ENCODE measurements around the gene SH3RF3.

Gene SH3RF3

DNA sequence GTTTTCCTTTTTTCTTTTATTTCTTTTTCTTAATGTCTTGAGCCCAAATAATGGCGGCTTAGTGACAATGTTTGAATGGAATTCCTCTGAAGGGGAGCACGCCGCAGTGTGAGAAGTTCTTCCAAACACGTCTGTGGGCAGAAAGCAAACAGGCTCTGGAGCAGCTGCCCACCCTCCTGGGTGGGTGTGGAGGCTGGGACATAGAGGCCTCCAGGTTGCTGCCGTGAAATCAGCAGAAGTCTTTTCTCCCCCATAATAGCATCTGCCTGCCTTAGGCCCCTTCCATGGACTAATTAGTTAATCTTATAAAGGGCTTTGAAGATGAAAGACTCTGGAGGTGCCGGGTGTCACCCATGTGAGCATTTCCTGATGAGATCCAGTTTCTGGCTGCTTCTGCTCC lies 213.9 kb downstream of the SH3RF3 start:
- DNase-seq = no peak

- no peak for DNase-seq
Observed at GRCh38 chr2:109343460-109343859, 214.5 kb downstream of the SH3RF3 start.

DNA sequence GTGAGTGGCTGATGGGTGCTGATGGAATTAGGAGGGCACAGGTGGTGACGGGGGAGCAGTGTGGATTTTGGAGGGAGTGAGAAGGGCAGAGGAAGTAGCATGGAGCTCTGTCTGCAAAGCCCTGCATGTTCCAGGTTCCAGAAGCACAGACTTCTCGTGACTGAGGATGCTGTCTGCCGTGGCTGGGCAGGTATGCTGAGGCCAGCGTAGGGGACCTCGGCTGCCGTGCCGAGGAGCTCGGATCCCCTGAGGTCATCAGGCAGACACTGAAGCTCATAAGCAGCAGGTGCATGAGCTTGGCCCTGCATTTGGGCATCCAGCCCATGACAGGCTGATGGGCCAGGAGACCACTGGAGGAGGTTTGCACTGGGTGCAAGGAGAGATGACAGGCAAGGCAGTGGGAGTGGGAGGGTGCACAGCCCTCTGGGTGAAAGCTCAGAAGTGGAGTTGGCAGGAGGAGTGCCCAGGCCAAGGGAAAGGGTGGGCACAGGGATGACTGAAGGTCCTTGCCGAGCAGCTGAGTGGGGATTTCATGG lies 215.3 kb downstream of the SH3RF3 start:
- no peak for DNase-seq

DNA sequence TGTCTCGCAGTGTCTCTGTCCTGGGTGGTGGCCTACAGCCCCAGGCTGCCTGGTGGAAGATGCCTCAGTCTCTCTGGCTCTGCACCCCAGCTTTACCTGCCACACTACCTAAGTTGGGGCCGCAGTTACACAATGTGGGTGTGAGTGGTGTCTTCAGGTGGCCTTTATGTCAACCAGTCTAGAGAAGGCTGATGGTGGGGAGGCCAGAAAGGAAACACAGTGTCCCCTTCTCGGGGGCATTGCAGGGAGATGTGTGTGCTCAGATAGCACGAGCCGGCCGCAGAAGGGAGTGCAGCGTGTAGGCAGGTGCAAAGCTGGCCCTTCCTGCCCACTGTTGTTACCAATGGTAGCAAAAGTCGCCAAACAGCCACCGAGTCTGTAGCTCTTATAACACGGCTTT lies 216.1 kb downstream of the SH3RF3 start:
- DNase-seq = no peak

DNA sequence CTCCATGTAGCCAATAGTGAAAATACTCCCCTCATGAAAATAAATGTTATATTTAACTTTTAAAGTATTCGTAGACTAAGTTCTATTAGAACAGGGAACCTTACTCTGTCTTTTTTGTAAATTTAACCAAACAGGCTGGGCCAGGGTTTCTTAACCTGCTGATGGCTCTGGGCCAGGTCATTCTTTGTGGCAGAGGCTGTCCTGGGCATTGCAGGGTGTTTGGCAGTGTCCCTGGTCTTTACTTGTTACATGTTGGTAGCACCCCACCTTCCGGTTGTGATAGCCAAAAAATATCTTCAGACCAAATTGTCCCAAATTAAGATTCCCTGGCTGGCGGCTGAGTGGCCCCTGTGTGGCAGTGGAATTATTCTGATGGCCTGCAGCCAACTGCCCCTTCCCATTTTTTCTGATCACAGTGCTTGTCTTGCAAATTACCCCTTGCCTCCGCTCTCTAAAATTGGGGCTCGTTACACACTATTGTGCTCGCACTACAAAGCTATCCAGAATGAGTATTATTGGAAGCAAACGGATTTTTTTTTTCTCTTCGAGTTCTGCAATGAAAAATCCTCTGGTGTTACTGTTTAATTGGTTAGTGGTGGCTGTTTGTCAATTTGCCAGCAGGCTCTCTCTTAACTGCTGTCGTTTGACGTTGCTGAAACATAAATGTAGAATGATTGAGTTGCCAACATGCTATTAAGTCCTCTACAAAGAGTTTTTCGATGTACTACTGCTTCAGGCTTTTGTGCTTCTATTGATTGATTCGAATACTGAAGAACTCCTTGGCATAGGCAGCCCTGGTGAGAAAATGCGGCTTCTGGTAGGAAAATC lies 216.9 kb downstream of the SH3RF3 start:
- no peak for DNase-seq

DNA sequence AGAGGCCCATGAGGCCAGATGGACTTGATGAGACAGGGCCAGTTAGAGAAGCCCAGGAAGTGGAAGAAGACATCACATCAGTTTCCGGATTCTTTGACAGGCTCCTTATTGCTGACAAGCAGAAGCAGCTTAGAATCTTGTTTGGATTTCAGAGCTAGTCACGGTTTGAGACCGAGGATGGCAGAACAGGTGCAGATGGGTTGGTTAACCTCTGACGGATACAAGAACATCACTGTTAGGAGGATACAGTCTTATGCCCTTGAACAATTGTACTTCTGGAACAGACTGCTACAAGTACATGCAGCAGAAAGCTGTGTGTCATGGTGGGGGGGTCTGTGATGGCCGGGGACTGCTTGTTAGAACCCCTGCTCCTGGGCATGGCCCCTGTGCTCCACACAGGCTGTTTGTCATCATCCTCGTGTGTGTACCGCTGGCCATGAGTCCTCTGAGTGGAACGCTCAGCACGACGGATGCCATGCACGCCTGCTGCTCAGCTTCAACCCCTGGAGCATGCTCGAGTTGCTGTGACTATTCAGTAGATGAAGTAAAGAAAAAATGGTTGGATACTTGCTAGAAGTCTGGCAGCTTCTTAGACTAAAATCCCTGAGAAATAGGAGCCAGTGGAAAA lies 217.7 kb downstream of the SH3RF3 start:
- no peak for DNase-seq

DNA sequence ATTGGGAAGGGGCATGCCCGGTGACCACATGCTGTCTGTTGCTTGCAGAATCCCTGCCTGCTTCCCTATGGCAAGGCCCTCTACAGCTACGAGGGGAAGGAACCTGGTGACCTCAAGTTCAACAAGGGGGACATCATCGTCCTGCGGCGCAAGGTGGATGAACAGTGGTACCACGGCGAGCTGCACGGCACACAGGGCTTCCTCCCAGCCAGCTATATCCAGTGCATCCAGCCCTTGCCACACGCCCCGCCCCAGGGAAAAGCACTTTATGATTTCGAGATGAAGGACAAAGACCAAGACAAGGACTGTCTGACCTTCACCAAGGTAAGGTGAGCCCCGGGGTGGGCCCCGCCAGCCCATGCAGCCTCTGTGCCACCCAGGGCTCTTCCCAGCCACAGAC lies 218.6 kb downstream of the SH3RF3 start:
- DNase-seq = no peak

GRCh38 chr2:109348190-109348589 lies 219.2 kb downstream of the SH3RF3 start:
- no peak for DNase-seq

DNA sequence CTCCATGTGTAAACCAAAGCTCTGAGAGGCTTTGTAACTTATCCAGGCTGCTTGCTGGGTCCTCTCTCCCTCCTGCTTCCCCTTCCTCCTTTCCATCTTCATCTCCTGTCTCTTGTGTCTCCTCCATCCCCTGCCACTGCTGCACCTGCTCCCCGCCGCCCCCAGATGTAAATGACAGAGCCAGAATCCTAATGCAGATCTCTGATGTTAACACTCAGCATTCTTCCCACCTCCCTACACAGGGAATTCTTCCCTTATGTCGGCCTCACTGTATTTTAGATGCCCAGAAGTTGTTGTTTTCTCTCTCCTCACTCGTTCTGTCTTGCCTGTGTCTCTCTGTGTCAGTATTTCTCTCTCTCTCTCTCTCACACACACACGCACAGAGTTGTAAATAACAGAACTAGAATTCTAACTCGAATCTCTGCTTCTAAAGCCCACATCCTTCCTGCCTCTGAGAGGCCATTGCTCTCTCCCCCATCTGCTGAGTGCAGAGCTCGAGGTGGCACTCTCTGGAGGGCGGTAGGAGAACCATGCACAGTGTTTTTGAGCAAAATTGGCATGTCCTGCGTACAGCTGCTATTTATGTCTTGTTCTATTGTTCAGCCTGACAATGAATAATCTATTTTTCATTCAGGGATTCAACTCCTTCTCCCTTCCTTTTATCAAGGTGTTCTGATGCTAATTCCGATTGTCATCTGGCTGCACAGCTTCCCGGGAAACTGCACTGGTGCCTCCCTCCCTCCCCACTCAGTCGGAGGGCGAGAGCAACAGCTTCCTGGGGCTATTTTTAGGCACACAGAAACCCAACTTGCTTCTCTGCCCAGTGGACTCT lies 219.9 kb downstream of the SH3RF3 start:
- no peak for DNase-seq

DNA sequence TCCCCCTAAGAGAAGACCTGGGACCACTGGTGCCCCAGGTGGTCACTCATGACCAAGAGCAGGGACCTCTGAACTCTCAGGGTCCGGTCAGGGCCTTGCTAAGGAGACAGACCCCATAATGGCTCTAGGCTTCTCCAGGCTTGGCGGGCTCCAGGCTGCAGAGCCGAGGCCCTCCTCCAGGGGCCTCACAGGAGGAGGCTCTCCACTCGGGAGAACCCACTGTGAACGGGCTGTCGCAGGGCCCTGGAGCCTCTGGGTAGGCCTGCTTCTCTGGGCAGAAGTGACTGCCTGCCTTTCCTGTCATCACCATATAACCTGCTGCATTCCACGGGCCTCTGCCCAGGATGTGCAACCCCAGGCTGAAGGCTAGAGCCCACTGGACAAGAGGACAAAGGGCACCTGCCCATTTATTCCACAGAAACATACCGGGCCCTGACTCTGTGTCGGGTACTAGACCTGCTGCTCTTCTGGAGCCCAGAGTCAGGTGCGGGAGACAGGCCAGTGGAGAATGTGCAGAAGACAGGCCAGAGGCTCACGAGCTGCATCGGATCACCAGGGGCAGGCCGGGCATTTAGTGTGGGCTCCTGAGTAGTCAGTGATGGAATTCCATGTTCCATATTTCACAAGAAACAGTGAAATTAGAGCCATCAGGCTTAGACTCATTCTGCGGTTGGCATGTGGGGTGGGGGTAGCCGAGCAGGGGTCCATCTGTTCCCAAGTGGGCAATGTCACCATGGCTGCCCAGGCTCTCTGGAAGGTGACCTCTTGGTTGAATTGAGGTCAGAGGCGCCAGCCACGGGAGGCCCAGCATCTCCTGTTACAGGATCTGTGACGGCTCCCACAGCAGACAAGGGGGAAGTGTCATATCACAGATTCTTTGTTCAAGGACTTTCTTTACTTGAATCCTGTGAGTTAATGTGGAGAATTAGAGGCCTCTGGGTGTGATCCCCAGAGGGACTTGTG lies 220.8 kb downstream of the SH3RF3 start:
- no peak for DNase-seq

DNA sequence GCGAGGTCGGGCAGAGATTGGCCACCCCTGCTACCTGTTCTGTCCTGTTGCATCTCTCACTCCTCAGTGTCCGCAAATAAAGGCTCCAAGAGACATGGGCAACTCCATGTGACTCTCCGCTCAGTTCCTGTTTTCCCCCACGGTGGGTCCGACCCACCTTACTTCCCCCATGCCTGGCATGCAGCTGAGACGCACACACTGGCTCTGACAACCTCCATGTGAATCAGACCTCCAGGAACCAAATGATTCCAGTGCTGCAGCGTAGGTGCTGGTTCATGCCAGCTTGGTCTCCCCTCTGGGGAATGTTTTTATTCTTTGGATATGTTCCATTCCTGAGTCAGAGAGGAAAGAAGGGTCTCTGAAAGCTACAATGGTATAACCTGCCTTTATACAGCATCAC lies 221.5 kb downstream of the SH3RF3 start:
- DNase-seq = no peak

GRCh38 chr2:109351164-109351756 lies 222.3 kb downstream of the SH3RF3 start:
- no peak for DNase-seq

DNA sequence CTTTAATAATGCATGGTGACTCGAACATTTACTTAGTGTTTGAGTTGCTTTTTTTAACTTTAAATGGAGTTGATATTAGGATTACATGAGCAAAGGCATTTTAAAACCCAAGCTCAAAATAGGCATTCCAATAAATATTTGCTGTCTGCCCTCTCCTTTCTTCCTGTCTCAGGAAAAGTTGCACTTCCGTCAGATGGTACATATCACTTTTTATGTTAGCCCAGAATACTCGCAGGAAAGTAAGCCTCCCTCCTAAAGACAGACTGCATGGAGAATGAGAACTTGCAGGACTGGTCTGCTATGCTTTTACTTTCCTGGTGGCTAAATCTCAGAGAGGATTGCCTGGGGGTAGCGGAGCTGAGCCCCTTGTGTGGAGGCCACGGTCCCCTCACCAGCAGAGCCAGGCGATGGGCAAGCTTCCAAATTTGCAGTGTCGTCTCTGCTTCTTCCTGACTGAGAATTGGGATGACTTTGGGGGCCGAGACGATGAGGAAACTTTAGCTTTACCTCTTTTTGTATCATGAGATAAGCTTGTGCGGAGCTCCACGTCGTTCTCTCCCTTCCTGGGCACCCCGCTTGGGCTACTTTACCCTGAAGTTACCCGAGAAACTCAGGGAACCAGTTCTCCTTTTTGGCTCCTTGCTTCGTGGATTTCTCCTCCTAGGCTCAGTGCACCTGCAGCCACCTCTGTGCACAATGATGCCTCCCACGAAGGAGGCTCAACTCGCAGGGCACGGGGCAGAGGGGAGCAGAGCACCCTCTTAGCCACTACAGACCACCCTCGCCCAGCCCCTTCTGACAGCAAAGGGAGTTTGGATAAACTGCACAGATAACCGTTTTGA lies 223.3 kb downstream of the SH3RF3 start:
- no peak for DNase-seq

DNA sequence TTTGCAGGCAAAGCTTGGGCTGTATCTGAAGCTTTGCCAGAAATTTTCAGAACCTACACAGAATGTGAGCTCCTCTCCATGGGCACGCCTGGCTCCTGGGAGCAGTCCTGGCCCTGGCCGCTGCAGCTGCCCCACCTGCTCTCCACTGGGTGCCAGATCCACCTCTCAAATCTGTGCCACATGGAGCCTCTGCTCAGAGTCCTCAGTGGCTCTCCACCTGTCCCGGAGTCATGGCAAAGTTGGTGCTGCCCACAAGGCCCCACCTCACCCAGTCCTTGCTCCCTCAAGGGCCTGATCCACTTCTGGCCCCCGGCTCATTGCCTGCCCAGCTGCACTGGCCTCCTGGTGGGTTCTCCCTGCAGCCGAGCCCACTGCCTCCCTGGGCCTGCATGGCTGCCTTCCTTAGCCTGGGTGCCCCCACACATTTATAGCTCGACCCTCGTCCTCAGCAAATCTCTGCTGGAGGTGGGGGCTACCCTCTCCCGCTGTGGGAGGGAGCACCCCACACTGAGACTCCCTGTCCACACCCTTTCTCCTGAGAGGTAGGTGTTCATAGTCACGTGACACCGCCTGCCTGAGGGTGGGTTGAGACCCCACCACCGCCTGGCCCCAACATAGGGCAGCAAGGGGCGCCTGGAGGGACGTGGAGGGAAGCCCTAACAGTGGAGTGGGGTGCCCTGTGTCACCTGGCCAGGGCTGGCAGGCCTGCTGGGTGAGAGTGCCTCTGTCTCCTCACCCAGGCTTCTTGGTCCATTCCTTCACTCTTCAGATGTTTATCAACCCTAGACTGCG lies 224.1 kb downstream of the SH3RF3 start:
- no peak for DNase-seq

DNA sequence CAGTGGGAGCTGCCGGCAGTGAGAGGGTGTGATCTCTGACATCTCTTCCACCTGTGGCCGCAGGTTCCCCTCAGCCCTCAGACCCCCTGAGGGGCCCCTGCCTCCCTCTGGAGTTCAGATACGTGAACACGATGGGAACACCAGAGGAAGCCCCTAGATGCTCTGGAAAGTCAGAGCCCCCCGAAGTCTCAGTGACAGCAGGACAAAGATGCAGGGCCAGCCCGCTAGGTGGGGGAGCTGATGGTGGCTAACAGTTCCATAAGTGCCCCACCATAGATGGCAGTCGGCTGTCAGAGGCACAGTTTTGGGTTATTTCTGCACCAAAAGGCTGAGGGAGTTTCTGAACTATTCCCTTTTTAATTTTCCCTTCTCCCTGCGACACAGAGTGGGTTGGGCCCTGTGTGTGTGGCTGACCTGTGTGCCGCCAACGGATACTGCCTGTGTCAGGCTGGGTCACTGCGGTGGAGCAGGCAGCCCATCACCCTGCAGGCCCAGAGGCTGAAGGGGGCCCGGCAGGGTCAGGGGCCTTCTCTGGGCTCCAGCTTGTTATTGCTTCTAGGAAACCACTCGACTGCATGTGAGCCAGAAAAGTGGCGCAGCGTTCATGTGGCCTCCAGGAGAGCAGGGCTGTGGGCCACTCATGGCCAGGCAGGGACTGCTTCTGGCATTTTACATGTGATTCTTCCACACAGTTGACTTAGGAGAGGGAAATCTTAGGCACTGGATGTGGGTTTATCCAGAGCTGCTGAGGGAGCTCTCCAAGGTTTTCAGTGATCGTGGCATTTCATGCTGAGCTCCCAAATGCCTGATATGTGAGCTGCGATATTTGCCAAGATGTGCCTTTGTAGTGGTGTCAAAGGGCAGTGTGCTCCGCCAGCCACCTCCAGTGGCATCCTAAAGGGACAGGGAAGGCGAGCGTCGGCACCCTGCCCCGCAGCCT lies 225.1 kb downstream of the SH3RF3 start:
- no peak for DNase-seq

DNA sequence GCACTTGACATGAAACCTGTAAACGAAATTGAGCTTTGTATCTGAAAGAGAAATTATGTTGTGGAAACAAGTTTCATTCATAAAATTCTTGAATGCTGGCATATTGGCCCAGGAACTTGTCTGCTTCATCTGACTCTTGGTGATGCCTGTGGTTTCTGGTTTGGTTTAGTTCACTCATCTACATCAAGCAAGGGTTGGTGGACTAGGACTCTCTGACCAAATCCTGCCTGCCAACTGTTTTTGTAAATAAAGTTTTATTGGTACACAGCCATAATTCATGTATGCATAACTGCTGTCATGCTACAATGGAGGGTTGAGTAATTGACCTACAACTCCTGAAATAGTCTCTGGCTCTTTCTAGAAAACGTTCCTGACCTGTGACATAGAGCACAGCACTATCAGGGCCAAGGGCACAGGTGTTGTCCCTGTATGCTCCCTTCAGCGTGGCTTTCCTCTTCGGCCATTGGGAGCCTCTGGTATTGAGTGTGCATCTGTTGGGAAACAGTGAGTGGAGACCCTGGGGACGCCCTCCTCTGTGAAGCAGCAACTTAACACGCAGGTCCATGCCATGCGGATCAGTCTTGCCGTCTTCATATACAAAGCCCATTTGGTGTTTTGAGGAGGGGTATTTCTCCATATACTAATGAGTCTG lies 226.3 kb downstream of the SH3RF3 start:
- DNase-seq = no peak

DNA sequence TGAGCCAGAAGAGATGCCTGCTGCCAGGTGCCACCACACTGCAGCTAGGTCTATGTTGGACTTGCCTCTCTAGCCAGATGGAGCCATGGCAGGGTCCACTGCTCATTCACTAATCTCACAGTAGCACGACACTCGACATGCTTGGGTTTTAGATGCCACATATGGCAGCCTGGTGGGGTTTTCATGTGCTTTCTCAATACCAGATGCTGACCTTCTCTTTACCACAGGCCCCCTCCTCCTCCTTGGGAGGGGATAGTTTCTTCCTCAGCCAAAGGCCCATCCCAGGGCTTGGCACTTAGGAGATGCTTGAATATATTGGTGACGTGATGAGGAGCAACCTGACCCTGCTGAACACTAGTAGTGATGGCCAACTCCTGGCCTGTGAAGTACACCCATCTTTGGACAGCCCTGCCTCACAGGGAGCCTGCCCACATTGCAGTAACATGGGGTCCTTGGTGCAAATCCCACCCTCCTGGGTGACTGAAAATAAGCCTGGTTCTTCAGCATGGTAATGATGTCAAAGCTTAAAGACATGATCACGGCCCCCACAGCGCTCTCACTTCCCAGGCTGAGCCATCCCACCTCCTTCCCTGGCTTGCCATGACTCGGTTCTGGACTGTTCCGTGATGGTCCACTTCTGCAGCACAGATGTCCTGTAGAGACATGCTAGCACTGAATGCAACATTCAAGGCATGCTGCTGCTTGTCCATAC lies 227.5 kb downstream of the SH3RF3 start:
- DNase-seq = no peak

- no peak for DNase-seq
Observed at GRCh38 chr2:109364217-109364616, 235.2 kb downstream of the SH3RF3 start.

Data from stimulated activated naive CD4-positive, alpha-beta T cell treated with Interleukin-2 at 50 U/mL for 16 hours (primary cell).